Left hindlimb (tissue), 1 donor: ENCODE data around the gene IL24.
A peak's percentile ranks its signal among the peaks of the same experiment; 100 is the strongest.
"Not testable (repeated sequence)": the region's sequence is repeated elsewhere in the genome, so short reads cannot be mapped to it uniquely, and the experiment has no call there.

Experiments
- DNase-seq: peaks from one replicate; pipeline ENCODE4 v3.0.0-alpha.2; 2018

IL24 gene

GRCh38 chr1:206897175-206897574, at the start of gene IL24:
TSS of gene IL24 (plus strand) at chr1:206897443. CDS start at chr1:206897833, 390 bp downstream.
- DNase-seq, result no peak

- DNase-seq, result no peak
Measured at GRCh38 chr1:206847946-206848345, 49.3 kb upstream of the IL24 start.

GRCh38 chr1:206850401-206850800, 46.8 kb upstream of the IL24 start:
- no peak for DNase-seq

GRCh38 chr1:206851341-206852010, 45.8 kb upstream of the IL24 start:
- no peak for DNase-seq

- DNase-seq, result not testable (repeated sequence)
Measured at GRCh38 chr1:206852662-206853061, 44.6 kb upstream of the IL24 start.

- not testable (repeated sequence) for DNase-seq
Measured at GRCh38 chr1:206853696-206854095, 43.5 kb upstream of the IL24 start.

- DNase-seq, result no peak
Measured at GRCh38 chr1:206854401-206855129, 42.7 kb upstream of the IL24 start.

GRCh38 chr1:206855859-206856258, 41.4 kb upstream of the IL24 start:
- no peak for DNase-seq

GRCh38 chr1:206856674-206857464, 40.4 kb upstream of the IL24 start:
- no peak for DNase-seq

GRCh38 chr1:206859082-206859521, 38.1 kb upstream of the IL24 start:
- DNase-seq, result no peak

GRCh38 chr1:206860165-206860564, 37.1 kb upstream of the IL24 start:
- DNase-seq, result no peak

- DNase-seq, result no peak
Measured at GRCh38 chr1:206863266-206863665, 34.0 kb upstream of the IL24 start.

GRCh38 chr1:206864939-206865671, 32.1 kb upstream of the IL24 start, which contains the start of gene IL20:
TSS of gene IL20 (plus strand) at chr1:206865623. CDS start at chr1:206865853, 230 bp downstream.
- DNase-seq, result peak; percentile 40

GRCh38 chr1:206866062-206866461, 31.2 kb upstream of the IL24 start:
- no peak for DNase-seq

- DNase-seq, result no peak
Measured at GRCh38 chr1:206867239-206867638, 30.0 kb upstream of the IL24 start.

- no peak for DNase-seq
Measured at GRCh38 chr1:206867716-206868115, 29.5 kb upstream of the IL24 start.

- DNase-seq, result no peak
Measured at GRCh38 chr1:206868264-206868663, 29.0 kb upstream of the IL24 start.

- DNase-seq, result no peak
Measured at GRCh38 chr1:206872139-206872538, 25.1 kb upstream of the IL24 start.

- DNase-seq, result no peak
Measured at GRCh38 chr1:206873603-206874188, 23.5 kb upstream of the IL24 start.

- DNase-seq, result no peak
Measured at GRCh38 chr1:206875752-206876377, 21.4 kb upstream of the IL24 start.

GRCh38 chr1:206878456-206878855, 18.8 kb upstream of the IL24 start:
- no peak for DNase-seq

- DNase-seq, result no peak
Measured at GRCh38 chr1:206880314-206880713, 16.9 kb upstream of the IL24 start.
